Fibroblast of skin of back (primary cell): ENCODE measurements around the gene GLE1.
"Not testable (repeated sequence)": the region's sequence is repeated elsewhere in the genome, so short reads cannot be mapped to it uniquely, and the experiment has no call there.

Source experiments
- DNase-seq: peaks from one replicate; pipeline ENCODE4 v3.0.0-alpha.2; 2013

Gene GLE1

GRCh38 chr9:128552744-128553440, 48.4 kb downstream of the GLE1 start:
- peak; percentile 25 for DNase-seq

- DNase-seq, result peak; percentile 70
Measured at GRCh38 chr9:128553728-128554127, 49.2 kb downstream of the GLE1 start.

GRCh38 chr9:128554155-128554862, 49.8 kb downstream of the GLE1 start:
- DNase-seq, result peak; percentile 89

- DNase-seq, result peak; percentile 69
Measured at GRCh38 chr9:128555180-128555721, 50.7 kb downstream of the GLE1 start.

- DNase-seq, result no peak
Measured at GRCh38 chr9:128556276-128556675, 51.8 kb downstream of the GLE1 start.

- no peak for DNase-seq
Measured at GRCh38 chr9:128556926-128557634, 52.6 kb downstream of the GLE1 start.

GRCh38 chr9:128558431-128559310, 54.2 kb downstream of the GLE1 start:
- peak; percentile 87 for DNase-seq

- DNase-seq, result no peak
Measured at GRCh38 chr9:128565578-128565977, 61.1 kb downstream of the GLE1 start.

- no peak for DNase-seq
Measured at GRCh38 chr9:128568470-128569078, 64.1 kb downstream of the GLE1 start.

GRCh38 chr9:128575469-128575868, 71.0 kb downstream of the GLE1 start:
- DNase-seq, result peak; percentile 78

- peak; percentile 54 for DNase-seq
Measured at GRCh38 chr9:128575916-128576315, 71.4 kb downstream of the GLE1 start.

- DNase-seq, result no peak
Measured at GRCh38 chr9:128577206-128577605, 72.7 kb downstream of the GLE1 start.

GRCh38 chr9:128579194-128579593, 74.7 kb downstream of the GLE1 start:
- DNase-seq, result no peak

- no peak for DNase-seq
Measured at GRCh38 chr9:128580731-128581130, 76.2 kb downstream of the GLE1 start.

GRCh38 chr9:128585155-128585554, 80.6 kb downstream of the GLE1 start:
- not testable (repeated sequence) for DNase-seq

- not testable (repeated sequence) for DNase-seq
Measured at GRCh38 chr9:128586934-128587333, 82.4 kb downstream of the GLE1 start.

- no peak for DNase-seq
Measured at GRCh38 chr9:128587453-128587852, 82.9 kb downstream of the GLE1 start.

GRCh38 chr9:128588581-128589233, 84.2 kb downstream of the GLE1 start:
- DNase-seq, result no peak
